ENCODE data around the gene MANBA. TPM values are rescaled to one million over a fixed set of nuclear protein-coding genes. Genes with fewer than 3 reads are reported as not detected.

MANBA gene
- total and polyA plus RNA-seq, 2 of the 13 experiments (the other 11 are each of a cell fraction or from before 2014, with no cell fraction given): 11.7 to 33.3 TPM

DNA sequence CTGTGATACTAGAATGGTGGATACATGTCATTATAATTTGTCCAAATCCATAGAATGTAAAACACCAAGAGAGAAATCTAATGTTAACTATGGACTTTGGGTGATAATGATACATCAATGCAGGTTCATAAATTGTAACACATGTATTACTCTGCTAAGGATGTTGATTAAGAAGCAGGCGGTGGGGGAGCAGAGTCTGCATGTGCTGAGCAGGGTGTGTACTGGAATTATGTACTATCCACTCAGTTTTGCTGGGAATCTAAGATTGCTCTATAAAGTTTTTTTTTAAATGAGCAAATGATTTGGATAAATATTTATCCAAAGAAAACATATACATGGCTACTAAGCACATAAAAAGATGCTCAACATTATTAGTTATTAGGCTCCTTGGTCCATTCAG is 15.0 kb upstream of the MANBA start:
- BruUV-seq (replicated peaks): no TSS peak
- H3K9ac ChIP-seq (ENCODE audit: insufficient read depth, low read depth, low read length): no peak overlapping the region
- no peaks in the 10 kb centered on the region for H3K9me3 ChIP-seq (ENCODE audit: low read length)
- no peaks in the 10 kb centered on the region for H4K20me1 ChIP-seq (ENCODE audit: insufficient read depth, low read length)
- in situ Hi-C loops (cut with HindIII; ENCODE audit: extremely low pct_ligation_motif_present, low pct_unique_long_range_greater_than_20kb) (no loop called here), intact Hi-C loops (cut with micrococcal nuclease; ENCODE audit: unreplicated experiment) (no loop called here)
- H3K27ac ChIP-seq (ENCODE audit: extremely low read length, insufficient read depth, low read length): no peak overlapping the region
- no peak for FAIRE-seq
- CTCF ChIA-PET (ENCODE audit: low intra/inter-chr PET ratio, low total read pairs): no interaction called here
- H3K27me3 ChIP-seq (ENCODE audit: control insufficient read depth in 1 of 2, insufficient read depth in 2 of 2, low read length in 2 of 2): no peaks in the 10 kb centered on the region
- H3K79me2 ChIP-seq (ENCODE audit: insufficient read depth, low read length): no peaks in the 10 kb centered on the region
- POLR2A ChIA-PET: no interaction called here
- no peak for ATAC-seq
- H3K4me3 ChIP-seq (replicated peaks in 1 of 3; ENCODE audit: insufficient read depth in 1 of 3, low read depth in 2 of 3, low read length in 3 of 3): no peak overlapping the region
- H3K4me1 ChIP-seq (ENCODE audit: insufficient read depth, low read length): peaks cover 38% of the 10 kb centered on the region
- DNase-seq (ENCODE audit: low spot score): no peak
- no peak for TF ChIP-seq ATF2 (CRISPR knock-in tag; IDR thresholded peaks at IDR 0.05)
- no peak for TF ChIP-seq POLR2G (IDR thresholded peaks at IDR 0.05; ENCODE audit: low read depth, low read length)
- TF ChIP-seq, protein P1, sequence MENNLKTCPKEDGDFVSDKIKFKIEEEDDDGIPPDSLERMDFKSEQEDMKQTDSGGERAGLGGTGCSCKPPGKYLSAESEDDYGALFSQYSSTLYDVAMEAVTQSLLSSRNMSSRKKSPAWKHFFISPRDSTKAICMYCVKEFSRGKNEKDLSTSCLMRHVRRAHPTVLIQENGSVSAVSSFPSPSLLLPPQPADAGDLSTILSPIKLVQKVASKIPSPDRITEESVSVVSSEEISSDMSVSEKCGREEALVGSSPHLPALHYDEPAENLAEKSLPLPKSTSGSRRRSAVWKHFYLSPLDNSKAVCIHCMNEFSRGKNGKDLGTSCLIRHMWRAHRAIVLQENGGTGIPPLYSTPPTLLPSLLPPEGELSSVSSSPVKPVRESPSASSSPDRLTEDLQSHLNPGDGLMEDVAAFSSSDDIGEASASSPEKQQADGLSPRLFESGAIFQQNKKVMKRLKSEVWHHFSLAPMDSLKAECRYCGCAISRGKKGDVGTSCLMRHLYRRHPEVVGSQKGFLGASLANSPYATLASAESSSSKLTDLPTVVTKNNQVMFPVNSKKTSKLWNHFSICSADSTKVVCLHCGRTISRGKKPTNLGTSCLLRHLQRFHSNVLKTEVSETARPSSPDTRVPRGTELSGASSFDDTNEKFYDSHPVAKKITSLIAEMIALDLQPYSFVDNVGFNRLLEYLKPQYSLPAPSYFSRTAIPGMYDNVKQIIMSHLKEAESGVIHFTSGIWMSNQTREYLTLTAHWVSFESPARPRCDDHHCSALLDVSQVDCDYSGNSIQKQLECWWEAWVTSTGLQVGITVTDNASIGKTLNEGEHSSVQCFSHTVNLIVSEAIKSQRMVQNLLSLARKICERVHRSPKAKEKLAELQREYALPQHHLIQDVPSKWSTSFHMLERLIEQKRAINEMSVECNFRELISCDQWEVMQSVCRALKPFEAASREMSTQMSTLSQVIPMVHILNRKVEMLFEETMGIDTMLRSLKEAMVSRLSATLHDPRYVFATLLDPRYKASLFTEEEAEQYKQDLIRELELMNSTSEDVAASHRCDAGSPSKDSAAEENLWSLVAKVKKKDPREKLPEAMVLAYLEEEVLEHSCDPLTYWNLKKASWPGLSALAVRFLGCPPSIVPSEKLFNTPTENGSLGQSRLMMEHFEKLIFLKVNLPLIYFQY (CRISPR knock-in tag; IDR thresholded peaks at IDR 0.05; ENCODE audit: borderline replicate concordance): no peak
- TF ChIP-seq, protein P2, sequence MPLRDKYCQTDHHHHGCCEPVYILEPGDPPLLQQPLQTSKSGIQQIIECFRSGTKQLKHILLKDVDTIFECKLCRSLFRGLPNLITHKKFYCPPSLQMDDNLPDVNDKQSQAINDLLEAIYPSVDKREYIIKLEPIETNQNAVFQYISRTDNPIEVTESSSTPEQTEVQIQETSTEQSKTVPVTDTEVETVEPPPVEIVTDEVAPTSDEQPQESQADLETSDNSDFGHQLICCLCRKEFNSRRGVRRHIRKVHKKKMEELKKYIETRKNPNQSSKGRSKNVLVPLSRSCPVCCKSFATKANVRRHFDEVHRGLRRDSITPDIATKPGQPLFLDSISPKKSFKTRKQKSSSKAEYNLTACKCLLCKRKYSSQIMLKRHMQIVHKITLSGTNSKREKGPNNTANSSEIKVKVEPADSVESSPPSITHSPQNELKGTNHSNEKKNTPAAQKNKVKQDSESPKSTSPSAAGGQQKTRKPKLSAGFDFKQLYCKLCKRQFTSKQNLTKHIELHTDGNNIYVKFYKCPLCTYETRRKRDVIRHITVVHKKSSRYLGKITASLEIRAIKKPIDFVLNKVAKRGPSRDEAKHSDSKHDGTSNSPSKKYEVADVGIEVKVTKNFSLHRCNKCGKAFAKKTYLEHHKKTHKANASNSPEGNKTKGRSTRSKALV (CRISPR knock-in tag; IDR thresholded peaks at IDR 0.05): no peak
- TF ChIP-seq ZNF343 (CRISPR knock-in tag; IDR thresholded peaks at IDR 0.05): no peak
- TF ChIP-seq, protein P3, sequence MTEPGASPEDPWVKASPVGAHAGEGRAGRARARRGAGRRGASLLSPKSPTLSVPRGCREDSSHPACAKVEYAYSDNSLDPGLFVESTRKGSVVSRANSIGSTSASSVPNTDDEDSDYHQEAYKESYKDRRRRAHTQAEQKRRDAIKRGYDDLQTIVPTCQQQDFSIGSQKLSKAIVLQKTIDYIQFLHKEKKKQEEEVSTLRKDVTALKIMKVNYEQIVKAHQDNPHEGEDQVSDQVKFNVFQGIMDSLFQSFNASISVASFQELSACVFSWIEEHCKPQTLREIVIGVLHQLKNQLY (CRISPR knock-in tag; IDR thresholded peaks at IDR 0.05): no peak
- TF ChIP-seq PTBP1 (IDR thresholded peaks at IDR 0.05; ENCODE audit: low read depth, low read length, poor library complexity, severe bottlenecking): no peak
- TF ChIP-seq IKZF1 (IDR thresholded peaks at IDR 0.05): no peak
- no peak for TF ChIP-seq CENPX (CRISPR knock-in tag; IDR thresholded peaks at IDR 0.05)
- no peak for TF ChIP-seq ZNF549 (CRISPR knock-in tag; IDR thresholded peaks at IDR 0.05)
- TF ChIP-seq CBFB (CRISPR knock-in tag; IDR thresholded peaks at IDR 0.05): no peak
- TF ChIP-seq ATRX (CRISPR knock-in tag; IDR thresholded peaks at IDR 0.05; ENCODE audit: borderline replicate concordance): no peak
- no peak for TF ChIP-seq TERF1 (CRISPR knock-in tag; IDR thresholded peaks at IDR 0.05)
- no peak for TF ChIP-seq ZNF790 (CRISPR knock-in tag; IDR thresholded peaks at IDR 0.05; ENCODE audit: borderline replicate concordance)
- TF ChIP-seq ZBTB7A (CRISPR knock-in tag; IDR thresholded peaks at IDR 0.05): no peak
- no peak for TF ChIP-seq SMARCE1 (IDR thresholded peaks at IDR 0.05; ENCODE audit: borderline replicate concordance)
- no peak for TF ChIP-seq PRMT3 (CRISPR knock-in tag; IDR thresholded peaks at IDR 0.05; ENCODE audit: borderline replicate concordance, low read depth)
- no peak for TF ChIP-seq ZSCAN31 (CRISPR knock-in tag; IDR thresholded peaks at IDR 0.05; ENCODE audit: low read depth)
- no peak overlapping the region for H2AFZ ChIP-seq (ENCODE audit: low read length)
- 89% methylated on average over 1 of the region's 1 CpG for WGBS (ENCODE audit: low lambda C conversion rate)
- H3K4me2 ChIP-seq (ENCODE audit: low read depth, low read length): no peak overlapping the region
- no peaks in the 10 kb centered on the region for H3K36me3 ChIP-seq (replicated peaks in 1 of 2; ENCODE audit: control insufficient read depth in 1 of 2, insufficient read depth in 2 of 2, low read length in 2 of 2)
